PC-3 (cell line): ENCODE results near the gene MEF2C. TPM values are rescaled to one million over a fixed set of nuclear protein-coding genes. Genes with fewer than 3 reads are reported as not detected.

ENCODE experiments used
- ATAC-seq: fragments of 200-7000 bp; cut with Tn5 transposase; 2 replicates; pipeline ENCODE4 v1.9.1; 2020; ENCODE audit warnings: mild to moderate bottlenecking, moderate library complexity
- BruUV-seq: library from RNA; stranded (reverse); fragments of 400-500 nt; replicated peaks from 2 replicates; lab custom pipeline; 2021; lab: Mats Ljungman, UMichigan
- CTCF ChIA-PET: fragments of 300-600 bp; sonication (Branson Sonifier 250); formaldehyde crosslinking; loops from one replicate; lab custom pipeline; 2022; ENCODE audit warnings: antibody characterized with exemption; lab: Charles Lee
- POLR2A ChIA-PET: fragments of 300-600 bp; sonication (Branson Sonifier 250); formaldehyde crosslinking; loops from one replicate; lab custom pipeline; 2022; ENCODE audit warnings: antibody characterized with exemption; ENCODE audit not compliant: unreplicated experiment; lab: Charles Lee
- DNase-seq: peaks from one replicate; pipeline ENCODE4 v3.0.0-alpha.2; 2015
- H2AFZ ChIP-seq: fragments of 300-600 bp; sonication (generic); 2 replicates; pipeline ENCODE4 v1.6.0; 2016; ENCODE audit warnings: antibody characterized with exemption, low read length
- H3F3A ChIP-seq: fragments of 300-600 bp; sonication (generic); one replicate; pipeline ENCODE4 v1.6.0; 2017; ENCODE audit warnings: antibody characterized with exemption, low read length, control low read depth, mild to moderate bottlenecking; ENCODE audit not compliant: unreplicated experiment
- H3K27ac ChIP-seq: fragments of 300-600 bp; sonication (generic); 2 replicates; pipeline ENCODE4 v1.5.1; 2016; ENCODE audit warnings: mild to moderate bottlenecking, low read length
- H3K27me3 ChIP-seq: fragments of 300-600 bp; sonication (generic); 2 replicates; pipeline ENCODE4 v1.6.1; 2016; ENCODE audit warnings: low read length, mixed read lengths
- H3K36me3 ChIP-seq: fragments of 300-600 bp; sonication (generic); 2 replicates; pipeline ENCODE4 v1.6.1; 2016; ENCODE audit warnings: low read depth, mixed run types, low read length, mixed read lengths
- H3K4me1 ChIP-seq: fragments of 300-600 bp; sonication (generic); 2 replicates; pipeline ENCODE4 v1.5.1; 2016; ENCODE audit warnings: low read length; ENCODE audit not compliant: insufficient read depth
- H3K4me2 ChIP-seq: fragments of 300-600 bp; sonication (generic); 2 replicates; pipeline ENCODE4 v1.6.0; 2016; ENCODE audit warnings: low read length
- H3K4me3 ChIP-seq: fragments of 300-600 bp; sonication (generic); 2 replicates; pipeline ENCODE4 v1.5.1; 2016; ENCODE audit warnings: mild to moderate bottlenecking, low read length, mixed read lengths
- H3K79me2 ChIP-seq: fragments of 300-600 bp; sonication (generic); 2 replicates; pipeline ENCODE4 v1.6.1; 2017; ENCODE audit warnings: low read length, mixed read lengths
- H3K9ac ChIP-seq: fragments of 300-600 bp; sonication (generic); 2 replicates; pipeline ENCODE4 v1.6.0; 2016; ENCODE audit warnings: mild to moderate bottlenecking, low read length
- H3K9me2 ChIP-seq: fragments of 300-600 bp; sonication (generic); replicated peaks from 2 replicates; pipeline ENCODE4 v1.6.1; 2016; ENCODE audit warnings: mixed run types, low read length, mixed read lengths
- H3K9me3 ChIP-seq: fragments of 300-600 bp; sonication (generic); 2 replicates; pipeline ENCODE4 v1.6.1; 2016; ENCODE audit warnings: low read length, mixed read lengths
- H4K20me1 ChIP-seq: fragments of 300-600 bp; sonication (generic); 2 replicates; pipeline ENCODE4 v1.6.1; 2016; ENCODE audit warnings: low read length, mixed read lengths
- EZH2 ChIP-seq: fragments of 300-600 bp; sonication (generic); IDR thresholded peaks from one replicate; pipeline ENCODE4 v1.6.1; 2017; ENCODE audit warnings: antibody characterized with exemption, mild to moderate bottlenecking, low read length; ENCODE audit not compliant: unreplicated experiment
- EZH2phosphoT487 ChIP-seq: fragments of 300-600 bp; sonication (generic); IDR thresholded peaks from 2 replicates; pipeline ENCODE4 v1.6.1; 2018; ENCODE audit warnings: mild to moderate bottlenecking, antibody characterized with exemption, low read length, borderline replicate concordance
- intact Hi-C: fragments of 100-400 bp; cut with micrococcal nuclease; formaldehyde crosslinking; loops from 2 replicates; pipeline ENCODE4 v1.9.0; 2023
- total RNA-seq: library from RNA; depleted of rRNA; stranded (reverse); fragments of >200 nt; gene quantifications from 2 replicates; pipeline ENCODE4 v1.2.3, GENCODE V29; 2014
- TF ChIP-seq, protein P1 (sequence below): fragments of 300-600 bp; sonication (generic); conservative IDR thresholded peaks from 2 replicates; pipeline ENCODE4 v1.5.1; 2017; ENCODE audit warnings: antibody characterized with exemption, low read depth, mild to moderate bottlenecking, low read length

Gene MEF2C
- total RNA-seq, 1 experiment from 2014 or later: 8.0 TPM

DNA sequence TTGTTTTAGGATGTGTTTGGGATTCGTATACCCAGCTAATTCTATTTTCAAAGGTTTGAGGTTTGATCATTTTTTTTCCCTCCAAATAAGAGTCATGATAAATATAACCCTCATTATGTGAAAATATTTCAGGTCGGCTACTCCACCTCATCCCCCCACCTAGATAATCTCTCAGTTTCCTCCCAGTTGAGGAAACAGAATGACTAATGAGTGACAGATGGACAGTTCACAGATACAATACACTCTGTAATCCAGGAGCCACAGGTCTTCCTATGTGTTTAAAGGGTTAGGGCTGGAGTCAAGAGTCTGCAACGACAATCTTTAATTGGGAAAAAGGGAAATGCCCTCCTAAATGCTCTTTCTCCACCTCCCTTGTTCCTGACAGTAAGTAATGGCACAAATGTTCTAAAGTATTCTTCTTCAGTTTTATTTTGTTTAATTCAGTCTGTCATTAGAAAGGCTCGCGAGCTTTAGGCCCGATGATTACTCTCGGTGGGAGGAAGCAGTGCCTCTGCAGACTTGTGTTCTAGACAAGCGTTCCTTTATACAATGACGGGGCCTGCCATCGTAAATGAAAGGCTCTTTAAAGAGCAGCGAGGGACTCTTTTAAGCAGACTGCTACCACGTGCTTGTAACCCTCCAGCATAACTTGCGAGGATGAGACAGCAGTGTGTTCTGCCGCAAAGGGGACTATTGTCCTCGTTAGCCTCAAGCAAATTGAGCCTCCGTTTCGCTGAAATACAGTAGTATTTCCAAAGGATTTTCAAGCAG lies 69.0 kb downstream of the MEF2C start:
- ATAC-seq (no peak), DNase-seq (peak; percentile 46)
- Histone ChIP-seq H3K4me1 (peaks cover 11% of the 10 kb centered on the region), H3F3A (no peaks in the 10 kb centered on the region), H3K9me2 (no peaks in the 10 kb centered on the region), H4K20me1 (no peaks in the 10 kb centered on the region), H3K9me3 (no peaks in the 10 kb centered on the region), H2AFZ (peak overlapping the region; percentile 28; the same call in 1 of the 2 replicates), H3K4me2 (no peak overlapping the region), H3K36me3 (no peaks in the 10 kb centered on the region), H3K4me3 (no peak overlapping the region), H3K9ac (no peak overlapping the region), H3K27me3 (no peaks in the 10 kb centered on the region), H3K79me2 (no peaks in the 10 kb centered on the region), H3K27ac (no peak overlapping the region)
- POLR2A ChIA-PET: no interaction called here
- BruUV-seq: no TSS peak
- TF ChIP-seq, protein P1, sequence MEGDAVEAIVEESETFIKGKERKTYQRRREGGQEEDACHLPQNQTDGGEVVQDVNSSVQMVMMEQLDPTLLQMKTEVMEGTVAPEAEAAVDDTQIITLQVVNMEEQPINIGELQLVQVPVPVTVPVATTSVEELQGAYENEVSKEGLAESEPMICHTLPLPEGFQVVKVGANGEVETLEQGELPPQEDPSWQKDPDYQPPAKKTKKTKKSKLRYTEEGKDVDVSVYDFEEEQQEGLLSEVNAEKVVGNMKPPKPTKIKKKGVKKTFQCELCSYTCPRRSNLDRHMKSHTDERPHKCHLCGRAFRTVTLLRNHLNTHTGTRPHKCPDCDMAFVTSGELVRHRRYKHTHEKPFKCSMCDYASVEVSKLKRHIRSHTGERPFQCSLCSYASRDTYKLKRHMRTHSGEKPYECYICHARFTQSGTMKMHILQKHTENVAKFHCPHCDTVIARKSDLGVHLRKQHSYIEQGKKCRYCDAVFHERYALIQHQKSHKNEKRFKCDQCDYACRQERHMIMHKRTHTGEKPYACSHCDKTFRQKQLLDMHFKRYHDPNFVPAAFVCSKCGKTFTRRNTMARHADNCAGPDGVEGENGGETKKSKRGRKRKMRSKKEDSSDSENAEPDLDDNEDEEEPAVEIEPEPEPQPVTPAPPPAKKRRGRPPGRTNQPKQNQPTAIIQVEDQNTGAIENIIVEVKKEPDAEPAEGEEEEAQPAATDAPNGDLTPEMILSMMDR: no peak
- TF ChIP-seq EZH2 (no peak), EZH2phosphoT487 (no peak)
- CTCF ChIA-PET: no interaction called here
- intact Hi-C loops: no loop called here

GRCh38 chr5:88813244-88813643 lies 69.7 kb downstream of the MEF2C start:
- POLR2A ChIA-PET: no interaction called here
- Histone ChIP-seq H3K9me3 (no peaks in the 10 kb centered on the region), H3K36me3 (no peaks in the 10 kb centered on the region), H4K20me1 (no peaks in the 10 kb centered on the region), H2AFZ (no peak overlapping the region), H3K4me1 (peaks cover 11% of the 10 kb centered on the region), H3K4me2 (no peak overlapping the region), H3K4me3 (no peak overlapping the region), H3F3A (no peaks in the 10 kb centered on the region), H3K9me2 (no peaks in the 10 kb centered on the region), H3K9ac (no peak overlapping the region), H3K27me3 (no peaks in the 10 kb centered on the region), H3K27ac (no peak overlapping the region), H3K79me2 (no peaks in the 10 kb centered on the region)
- intact Hi-C loops: no loop called here
- BruUV-seq: no TSS peak
- no peak for ATAC-seq
- CTCF ChIA-PET: no interaction called here
- TF ChIP-seq EZH2phosphoT487 (no peak), EZH2 (no peak)
- TF ChIP-seq, protein P1: no peak
- no peak for DNase-seq

- Histone ChIP-seq H3K79me2 (no peaks in the 10 kb centered on the region), H3K9me3 (no peaks in the 10 kb centered on the region), H4K20me1 (no peaks in the 10 kb centered on the region), H3K27ac (no peak overlapping the region), H3K4me2 (no peak overlapping the region), H3F3A (no peaks in the 10 kb centered on the region), H3K9ac (no peak overlapping the region), H3K4me3 (no peak overlapping the region), H3K4me1 (no peaks in the 10 kb centered on the region), H3K27me3 (no peaks in the 10 kb centered on the region), H3K9me2 (no peaks in the 10 kb centered on the region), H3K36me3 (no peaks in the 10 kb centered on the region), H2AFZ (no peak overlapping the region)
- intact Hi-C loops: no loop called here
- ATAC-seq: no peak
- ChIA-PET POLR2A (interaction anchor here (0.6 to 0.7 kb wide), 2 partner anchors 14 to 29 kb away, joined by 3 to 4 read pairs; no protein-coding TSS in a partner anchor), CTCF (no interaction called here)
- DNase-seq: no peak
- no TSS peak for BruUV-seq
- TF ChIP-seq, protein P1: no peak
- TF ChIP-seq EZH2phosphoT487: no peak
- TF ChIP-seq EZH2: no peak
These were observed 74.8 kb downstream of the MEF2C start for GRCh38 chr5:88808153-88808552.
